BE2C (cell line): ENCODE data around the gene ADPRHL1.
"Not testable (repeated sequence)": the region's sequence is repeated elsewhere in the genome, so short reads cannot be mapped to it uniquely, and the experiment has no call there.

Experiments
- DNase-seq: peaks from one replicate; pipeline ENCODE4 v3.0.0-alpha.2; 2020
- H3K27me3 ChIP-seq: fragments of 250-450 bp; sonication (Bioruptor Pico); 2 replicates; pipeline ENCODE4 v1.5.1; 2020; ENCODE audit warnings: mild to moderate bottlenecking
- H3K36me3 ChIP-seq: fragments of 250-450 bp; sonication (Bioruptor Pico); 2 replicates; pipeline ENCODE4 v1.5.1; 2020; ENCODE audit warnings: mild to moderate bottlenecking
- H3K4me1 ChIP-seq: fragments of 250-450 bp; sonication (Bioruptor Pico); 2 replicates; pipeline ENCODE4 v1.5.1; 2020
- H3K4me3 ChIP-seq: 2 replicates; pipeline ENCODE4 v1.5.1; 2011; ENCODE audit warnings: low read depth, low read length
- H3K9me3 ChIP-seq: fragments of 250-450 bp; sonication (Bioruptor Pico); 2 replicates; pipeline ENCODE4 v1.5.1; 2020
- CTCF ChIP-seq: IDR thresholded peaks from 2 replicates; pipeline ENCODE4 v1.5.1; 2012; ENCODE audit warnings: mild to moderate bottlenecking, low read depth, low read length

Gene ADPRHL1

GRCh38 chr13:113369189-113369588 is 84.1 kb downstream of the ADPRHL1 start:
- no peak for DNase-seq
- H3K9me3 ChIP-seq = no peaks in the 10 kb centered on the region

GRCh38 chr13:113368353-113368752 is 84.9 kb downstream of the ADPRHL1 start:
- not testable (repeated sequence) for H3K27me3 ChIP-seq, H3K9me3 ChIP-seq, H3K4me3 ChIP-seq, H3K4me1 ChIP-seq, H3K36me3 ChIP-seq, DNase-seq

More at GRCh38 chr13:113369189-113369588, 84.1 kb downstream of the ADPRHL1 start:
- Histone ChIP-seq H3K27me3 (peaks cover 3% of the 10 kb centered on the region; the same call in 1 of the 2 replicates), H3K4me3 (no peak overlapping the region), H3K36me3 (no peaks in the 10 kb centered on the region), H3K4me1 (no peaks in the 10 kb centered on the region)
- TF ChIP-seq CTCF = no peak

GRCh38 chr13:113367771-113368170 is 85.5 kb downstream of the ADPRHL1 start:
- no peak for TF ChIP-seq CTCF
- DNase-seq = no peak
- peaks cover 14% of the 10 kb centered on the region for H3K27me3 ChIP-seq
- H3K4me1 ChIP-seq = no peaks in the 10 kb centered on the region
- no peaks in the 10 kb centered on the region for H3K36me3 ChIP-seq
- no peak overlapping the region for H3K4me3 ChIP-seq
- H3K9me3 ChIP-seq = no peaks in the 10 kb centered on the region

- DNase-seq = no peak
- H3K36me3 ChIP-seq = no peaks in the 10 kb centered on the region
- peaks cover 21% of the 10 kb centered on the region for H3K27me3 ChIP-seq
- TF ChIP-seq CTCF = no peak
- H3K4me3 ChIP-seq = no peak overlapping the region
- H3K4me1 ChIP-seq = no peaks in the 10 kb centered on the region
- H3K9me3 ChIP-seq = no peaks in the 10 kb centered on the region
These were observed 86.2 kb downstream of the ADPRHL1 start for GRCh38 chr13:113367020-113367560.

- no peaks in the 10 kb centered on the region for H3K4me1 ChIP-seq
- H3K9me3 ChIP-seq = no peaks in the 10 kb centered on the region
- TF ChIP-seq CTCF = no peak
- no peaks in the 10 kb centered on the region for H3K36me3 ChIP-seq
- H3K4me3 ChIP-seq = no peak overlapping the region
- H3K27me3 ChIP-seq = peaks cover 31% of the 10 kb centered on the region
- DNase-seq = no peak
These were observed 87.2 kb downstream of the ADPRHL1 start for GRCh38 chr13:113365971-113366588.

GRCh38 chr13:113365583-113365970 is 87.7 kb downstream of the ADPRHL1 start:
- no peak for DNase-seq
- Histone ChIP-seq H3K4me3 (no peak overlapping the region), H3K9me3 (no peaks in the 10 kb centered on the region), H3K27me3 (peaks cover 34% of the 10 kb centered on the region), H3K36me3 (no peaks in the 10 kb centered on the region), H3K4me1 (no peaks in the 10 kb centered on the region)
- TF ChIP-seq CTCF = no peak
